ENCODE results near the gene GRIK5.

DNA sequence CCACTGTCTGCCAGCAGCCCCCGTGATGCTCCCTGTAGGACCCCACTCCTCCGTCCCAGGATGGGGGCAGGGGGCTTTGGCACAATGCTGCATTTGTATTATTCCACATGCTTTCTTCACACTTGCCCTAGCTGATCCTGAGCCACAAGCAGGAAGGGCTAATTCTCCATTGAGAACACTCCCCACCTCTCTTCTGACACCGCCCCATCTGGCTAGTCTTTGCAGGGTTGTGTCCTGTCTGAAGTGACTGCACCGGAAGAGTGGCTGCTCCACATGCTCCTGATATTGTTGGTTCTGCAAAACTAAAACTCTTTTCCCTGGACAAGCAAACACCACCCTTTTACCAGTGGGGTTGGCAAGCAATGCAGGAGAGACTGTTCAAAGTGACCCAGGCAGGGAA is 23.9 kb upstream of the GRIK5 start:
- TF ChIP-seq POLR2AphosphoS5 (IDR thresholded peaks at IDR 0.05; ENCODE audit: low read depth, low read length) (no peak), POLR2A (IDR thresholded peaks at IDR 0.05; ENCODE audit: low read depth, low read length) (no peak), TAF1 (IDR thresholded peaks at IDR 0.05; ENCODE audit: low read depth, low read length) (no peak), POU2F2 (IDR thresholded peaks at IDR 0.05; ENCODE audit: low read depth, low read length) (no peak), SPI1 (IDR thresholded peaks at IDR 0.05; ENCODE audit: low read depth, low read length) (no peak), PAX5 (IDR thresholded peaks at IDR 0.05; ENCODE audit: insufficient read depth, low read length, severe bottlenecking) (no peak)

All from GM12891 (cell line).